NCI-H526 treated with DMSO at 0.1 percent for 48 hours (cell line): ENCODE results near the gene COL8A2.

Experiments used
- DNase-seq: peaks from one replicate; lab custom pipeline; 2025; lab: John Stamatoyannopoulos, UW

COL8A2 gene

GRCh38 chr1:36136535-36136934, 11.5 kb upstream of the COL8A2 start:
- DNase-seq = no peak

- DNase-seq = no peak
These were observed 10.8 kb upstream of the COL8A2 start for GRCh38 chr1:36135796-36136195.

DNA sequence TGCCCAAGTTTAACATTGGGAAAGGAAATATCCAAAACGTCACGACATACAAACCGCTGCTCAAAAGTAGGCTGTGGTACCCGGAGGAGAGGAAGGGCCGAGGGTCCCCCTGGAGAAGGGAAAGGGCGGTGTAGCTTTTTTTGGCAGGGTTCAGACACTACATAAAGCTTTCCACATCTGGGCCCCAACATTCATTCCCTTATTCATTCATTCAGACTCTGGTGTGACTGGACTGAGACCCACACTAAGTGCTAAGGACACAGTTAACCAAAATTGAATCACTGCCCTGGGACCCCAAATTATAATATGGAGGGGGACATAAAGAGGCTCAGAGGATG, 10.3 kb upstream of the COL8A2 start:
- DNase-seq = no peak

- DNase-seq = peak; percentile 14
These were observed 9.7 kb upstream of the COL8A2 start for GRCh38 chr1:36134505-36135329.

- no peak for DNase-seq
These were observed 9.0 kb upstream of the COL8A2 start for GRCh38 chr1:36134031-36134430.

DNA sequence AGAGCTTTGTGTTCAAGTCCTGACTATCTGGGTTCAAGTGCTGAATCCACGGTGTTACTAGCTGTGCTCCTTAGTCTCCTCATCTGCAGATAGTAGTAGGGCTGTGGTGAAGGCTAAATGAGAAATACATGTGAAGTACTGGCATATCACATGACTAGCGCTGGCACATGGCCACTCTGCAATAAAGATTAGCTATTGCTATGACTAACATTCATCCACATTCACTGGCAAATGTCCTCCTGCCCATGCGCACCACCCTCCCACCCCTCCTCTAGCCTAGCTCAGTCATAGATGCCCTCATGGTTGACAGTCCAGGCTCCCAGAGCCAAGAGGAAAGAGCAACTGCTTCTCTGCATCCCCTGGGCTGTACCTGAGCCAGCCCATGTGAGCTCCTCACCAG, 8.5 kb upstream of the COL8A2 start:
- DNase-seq = no peak

- DNase-seq = no peak
These were observed 7.0 kb upstream of the COL8A2 start for GRCh38 chr1:36132029-36132428.

- DNase-seq = no peak
These were observed 3.8 kb upstream of the COL8A2 start for GRCh38 chr1:36128905-36129206.

DNA sequence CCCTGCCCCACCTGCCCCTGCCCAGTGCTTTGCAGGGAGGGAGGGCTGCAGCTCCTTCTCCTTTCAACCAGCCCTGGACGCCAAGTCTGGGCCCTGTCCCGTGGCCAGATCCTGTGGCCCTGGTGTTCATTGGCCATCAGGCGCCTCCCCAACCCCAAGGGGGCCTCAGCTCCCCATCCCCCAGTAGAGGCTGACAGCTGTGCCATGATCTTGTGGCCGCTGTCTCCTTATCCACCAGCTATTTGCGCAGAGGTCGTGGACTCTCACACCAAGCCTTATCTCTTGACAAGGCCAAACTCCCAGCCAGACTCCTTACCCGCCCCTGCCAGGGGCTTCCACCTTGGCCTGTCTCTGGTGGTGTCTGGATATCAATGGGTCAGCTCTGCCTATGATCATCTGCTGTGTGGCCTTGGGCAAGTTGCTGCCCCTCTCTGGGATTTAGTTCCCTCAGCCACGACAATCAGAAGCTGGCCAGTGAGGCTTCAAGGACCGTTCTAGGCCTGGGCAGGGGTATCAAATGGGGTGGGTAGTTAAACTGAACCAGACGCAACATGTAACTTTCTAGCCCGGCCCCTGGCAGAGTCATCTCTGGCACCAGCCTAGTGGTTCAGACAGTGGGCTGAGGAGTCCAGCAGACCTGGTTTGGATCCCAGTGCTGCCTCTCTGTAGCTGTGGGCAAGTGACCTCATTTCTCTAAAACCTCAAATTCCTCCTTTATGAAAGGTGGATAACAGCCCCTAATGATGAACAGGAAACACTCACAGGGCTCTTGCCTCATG, 3.3 kb upstream of the COL8A2 start:
- no peak for DNase-seq

DNA sequence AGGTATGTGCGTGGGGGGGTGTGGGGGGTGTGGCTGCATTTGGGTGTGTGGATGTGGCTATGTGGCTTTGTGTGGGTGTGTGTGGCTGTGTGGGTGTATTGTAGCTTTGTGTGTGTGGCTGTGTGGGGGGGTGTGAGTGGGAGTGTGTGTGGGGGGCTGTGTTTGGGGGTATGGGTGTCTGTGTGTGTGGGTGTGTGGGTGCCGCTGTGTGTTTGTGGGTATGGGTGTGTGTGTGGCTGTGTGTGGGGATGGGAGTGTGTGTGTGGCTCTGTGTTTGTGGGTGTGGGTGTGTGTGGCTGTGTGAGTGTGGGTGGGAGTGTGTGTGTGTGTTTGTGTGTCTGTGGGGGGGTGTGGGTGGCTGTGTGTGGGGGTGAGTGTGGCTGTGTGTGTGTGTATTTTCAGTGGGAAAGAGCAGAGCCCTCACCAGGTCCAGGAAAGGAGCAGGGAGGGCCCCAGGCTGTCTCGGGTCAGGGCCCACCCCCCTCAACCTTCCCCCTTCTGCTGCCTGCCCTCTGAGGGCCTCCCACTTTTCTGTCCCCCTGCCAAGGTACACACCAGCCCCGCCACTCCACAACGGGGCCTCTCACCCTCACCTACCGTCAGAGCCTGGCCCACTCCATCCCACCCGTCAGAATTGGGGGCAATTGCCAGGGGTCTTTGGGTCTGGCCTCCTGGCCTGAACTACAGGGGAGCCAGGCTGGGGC, 1.9 kb upstream of the COL8A2 start:
- no peak for DNase-seq

DNA sequence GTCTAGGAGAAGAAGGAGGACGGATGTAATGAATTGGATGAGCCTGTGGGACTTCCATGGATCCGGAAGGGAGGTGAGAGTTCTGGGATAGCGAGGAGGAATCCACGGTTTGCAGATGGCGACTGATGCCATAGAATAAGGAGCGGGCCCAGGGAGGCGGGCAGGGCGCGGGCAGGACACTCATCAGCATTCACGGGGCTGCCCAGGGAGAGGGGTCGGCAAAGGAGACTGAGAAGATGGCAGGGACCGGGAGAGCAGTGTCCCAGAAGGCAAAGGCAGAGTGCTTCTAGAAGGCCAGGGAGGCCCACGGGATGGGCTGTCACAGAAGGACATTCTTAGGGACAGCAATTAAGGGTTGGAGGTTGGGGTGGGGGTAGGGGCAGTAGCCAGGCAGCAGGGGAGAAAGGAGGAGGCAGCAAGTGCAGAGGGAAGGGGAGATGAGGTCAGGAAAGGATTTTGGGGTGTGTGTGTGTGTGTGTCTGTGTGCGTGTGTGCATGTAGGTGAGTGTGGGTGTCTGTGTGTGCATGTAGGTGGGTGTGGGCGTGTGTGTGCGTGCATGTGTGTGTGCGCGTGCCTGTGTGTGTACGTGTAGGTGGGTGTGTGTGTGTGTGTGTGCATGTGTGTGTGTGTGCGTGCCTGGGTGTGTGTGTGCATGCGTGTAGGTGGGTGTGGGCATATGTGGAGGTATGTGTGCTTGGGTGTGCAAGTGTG, 1.1 kb upstream of the COL8A2 start:
- no peak for DNase-seq

- DNase-seq = no peak
These were observed 456 bp downstream of the COL8A2 start for GRCh38 chr1:36124404-36125128.

DNA sequence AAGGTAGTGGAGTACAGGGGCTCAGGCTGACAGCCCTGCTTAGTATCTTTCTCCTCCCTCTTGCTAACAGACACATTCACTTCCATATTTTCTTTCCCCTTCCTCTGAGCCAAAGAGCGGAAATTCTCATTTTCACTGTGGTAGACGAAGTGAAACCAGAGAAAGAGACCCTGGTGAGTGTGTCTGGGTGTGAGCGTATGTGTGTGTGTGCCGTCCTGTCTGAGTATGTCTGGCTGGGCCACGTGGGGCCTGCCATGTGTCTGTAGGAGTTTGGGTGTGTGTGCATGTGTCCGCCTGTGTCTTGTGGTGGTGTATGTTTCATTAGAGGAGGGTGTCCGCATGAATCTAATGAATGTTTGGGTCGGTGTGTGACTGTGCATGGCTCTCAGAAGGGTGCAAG, 1.7 kb downstream of the COL8A2 start:
- no peak for DNase-seq

GRCh38 chr1:36122062-36123030, 2.7 kb downstream of the COL8A2 start:
- no peak for DNase-seq

- DNase-seq = no peak
These were observed 5.6 kb downstream of the COL8A2 start for GRCh38 chr1:36119456-36119855.

- DNase-seq = no peak
These were observed 6.4 kb downstream of the COL8A2 start for GRCh38 chr1:36118447-36119204.

- DNase-seq = no peak
These were observed 8.1 kb downstream of the COL8A2 start for GRCh38 chr1:36116901-36117300.

GRCh38 chr1:36115931-36116330, 9.1 kb downstream of the COL8A2 start:
- no peak for DNase-seq

DNA sequence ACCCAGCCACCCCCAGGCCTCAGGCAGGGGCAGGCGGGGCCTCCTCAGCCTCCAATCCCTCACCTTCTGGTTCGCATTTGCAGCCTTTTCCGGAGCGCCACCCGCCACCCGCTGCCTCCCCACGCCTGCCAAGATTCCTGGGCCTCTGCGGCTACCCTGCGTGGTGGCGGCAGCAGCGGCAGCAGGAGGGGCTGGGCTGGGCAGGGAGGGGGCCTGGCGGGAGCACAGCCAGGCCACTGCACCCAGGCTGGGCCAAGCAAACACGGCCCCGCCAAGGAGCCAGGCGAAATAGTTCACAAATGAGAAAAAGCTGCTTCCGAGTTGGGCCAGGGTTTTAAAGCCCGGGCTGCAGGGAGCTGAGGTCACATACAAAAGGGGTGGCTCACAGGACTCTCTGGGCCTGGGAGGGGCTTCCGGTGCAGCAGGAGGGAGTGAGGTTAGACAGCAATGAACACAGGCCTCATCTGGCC, 9.8 kb downstream of the COL8A2 start:
- no peak for DNase-seq

GRCh38 chr1:36114371-36114770, 10.7 kb downstream of the COL8A2 start:
- no peak for DNase-seq
